Endodermal cell (in vitro differentiated cells): Measurements from ENCODE around the gene MAML2. TPM values are rescaled to one million over a fixed set of nuclear protein-coding genes. Genes with fewer than 3 reads are reported as not detected.

Source experiments
- DNase-seq: peaks from one replicate; pipeline ENCODE4 v3.0.0-alpha.2; 2017
- H3K27ac ChIP-seq: 2 replicates; pipeline ENCODE4 v1.5.1; 2013; ENCODE audit warnings: mild to moderate bottlenecking, low read depth, low read length, moderate library complexity
- H3K27me3 ChIP-seq: 2 replicates; pipeline ENCODE4 v1.6.1; 2013; ENCODE audit warnings: mild to moderate bottlenecking, low read length, moderate library complexity; ENCODE audit not compliant: insufficient read depth, control insufficient read depth, poor library complexity, severe bottlenecking
- H3K36me3 ChIP-seq: 2 replicates; pipeline ENCODE4 v1.7.0; 2013; ENCODE audit warnings: mild to moderate bottlenecking, low read length, moderate library complexity; ENCODE audit not compliant: control insufficient read depth, insufficient read depth
- H3K4me1 ChIP-seq: one replicate; pipeline ENCODE4 v1.7.0; 2013; ENCODE audit warnings: low read length; ENCODE audit not compliant: control insufficient read depth, insufficient read depth
- H3K4me3 ChIP-seq: 2 replicates; pipeline ENCODE4 v1.5.1; 2013; ENCODE audit warnings: mild to moderate bottlenecking, low read length, moderate library complexity
- H3K9ac ChIP-seq: 2 replicates; pipeline ENCODE4 v1.6.1; 2013; ENCODE audit warnings: mild to moderate bottlenecking, low read length, moderate library complexity; ENCODE audit not compliant: poor library complexity, severe bottlenecking; ENCODE audit errors: extremely low read depth
- H3K9me3 ChIP-seq: 2 replicates; pipeline ENCODE4 v1.6.1; 2013; ENCODE audit warnings: mild to moderate bottlenecking, low read length, moderate library complexity; ENCODE audit not compliant: control insufficient read depth
- H3K27ac Mint-ChIP-seq: 2 replicates; pipeline ENCODE4 v1.8.0; 2020; ENCODE audit warnings: mixed read lengths
- H3K27me3 Mint-ChIP-seq: 2 replicates; pipeline ENCODE4 v1.8.0; 2021; ENCODE audit warnings: mild to moderate bottlenecking, mixed read lengths; ENCODE audit not compliant: insufficient read depth
- H3K36me3 Mint-ChIP-seq: 2 replicates; pipeline ENCODE4 v1.8.0; 2020; ENCODE audit warnings: low read depth, mixed read lengths
- H3K4me1 Mint-ChIP-seq: 2 replicates; pipeline ENCODE4 v1.8.0; 2020; ENCODE audit warnings: mixed read lengths
- H3K4me3 Mint-ChIP-seq: 2 replicates; pipeline ENCODE4 v1.8.0; 2020; ENCODE audit warnings: mild to moderate bottlenecking, moderate library complexity, mixed read lengths
- H3K9me3 Mint-ChIP-seq: 2 replicates; pipeline ENCODE4 v1.8.0; 2020; ENCODE audit warnings: mild to moderate bottlenecking, mixed read lengths
- CTCF ChIP-seq: fragments of 200-600 bp; sonication (generic); conservative IDR thresholded peaks from 2 replicates; pipeline ENCODE4 v1.5.0; 2021; ENCODE audit warnings: antibody characterized with exemption, mild to moderate bottlenecking
- whole genome bisulfite sequencing, 2 experiments: methylation state at CpG; one replicate each; pipeline versions ENCODE4 v1.1.5 to v1.1.7; 2013; ENCODE audit warnings: missing lambda C conversion rate in 2 of 2, mixed read lengths in 1 of 2; ENCODE audit not compliant: insufficient coverage in 1 of 2, insufficient read length in 1 of 2; 5-methylcytosine and 5-hydroxymethylcytosine counted together
- total RNA-seq, 2 donors: library from RNA; stranded (reverse); fragmentation: NEBNext Ultra II Directional in 1 of 2; extraction: Animal tissue kit (Norgen Biotek cat#: 25700) in 1 of 2; gene quantifications; 2 replicates in 1 of 2; 3 replicates in 1 of 2; pipeline ENCODE4 v1.2.1, GENCODE V29; 2021

MAML2 gene
- total RNA-seq, 2 donors from 2014 or later = 6.6 to 8.0 TPM

- Mint-ChIP-seq H3K9me3 (no peaks in the 10 kb centered on the region), H3K36me3 (no peaks in the 10 kb centered on the region), H3K4me1 (peaks cover 16% of the 10 kb centered on the region), H3K4me3 (no peak overlapping the region), H3K27ac (no peak overlapping the region), H3K27me3 (no peaks in the 10 kb centered on the region)
- H3K9me3 ChIP-seq = no peaks in the 10 kb centered on the region
- no peaks in the 10 kb centered on the region for H3K27me3 ChIP-seq
- no peak overlapping the region for H3K27ac ChIP-seq
- peaks cover 5% of the 10 kb centered on the region for H3K4me1 ChIP-seq
- no peak overlapping the region for H3K9ac ChIP-seq
- no peaks in the 10 kb centered on the region for H3K36me3 ChIP-seq
- no peak for DNase-seq
- WGBS, 2 experiments = 93 to 100% methylated on average over 2 of the region's 2 CpGs
- no peak overlapping the region for H3K4me3 ChIP-seq
- TF ChIP-seq CTCF = no peak
These were observed 210.6 kb downstream of the MAML2 start for GRCh38 chr11:96132437-96132836.

GRCh38 chr11:96130061-96130620, 212.9 kb downstream of the MAML2 start:
- Histone ChIP-seq H3K36me3 (no peaks in the 10 kb centered on the region), H3K4me3 (no peak overlapping the region), H3K9ac (no peak overlapping the region), H3K9me3 (no peaks in the 10 kb centered on the region), H3K27ac (no peak overlapping the region), H3K27me3 (no peaks in the 10 kb centered on the region), H3K4me1 (peaks cover 5% of the 10 kb centered on the region)
- Mint-ChIP-seq H3K36me3 (no peaks in the 10 kb centered on the region), H3K27ac (no peak overlapping the region), H3K4me1 (peaks cover 6% of the 10 kb centered on the region), H3K4me3 (no peak overlapping the region), H3K27me3 (no peaks in the 10 kb centered on the region), H3K9me3 (no peaks in the 10 kb centered on the region)
- no peak for DNase-seq
- TF ChIP-seq CTCF = no peak
- WGBS, 2 experiments = 86% methylated on average over 1 of the region's 2 CpGs; no CpG with 5 or more reads in 1 of the 2 experiments

- Histone ChIP-seq H3K27ac (no peak overlapping the region), H3K9me3 (no peaks in the 10 kb centered on the region), H3K4me1 (no peaks in the 10 kb centered on the region), H3K36me3 (no peaks in the 10 kb centered on the region), H3K4me3 (no peak overlapping the region), H3K27me3 (no peaks in the 10 kb centered on the region), H3K9ac (no peak overlapping the region)
- no peaks in the 10 kb centered on the region for H3K36me3 Mint-ChIP-seq
- no peaks in the 10 kb centered on the region for H3K9me3 Mint-ChIP-seq
- WGBS, 2 experiments = 84 to 88% methylated on average over 2 of the region's 2 CpGs
- no peaks in the 10 kb centered on the region for H3K27me3 Mint-ChIP-seq
- DNase-seq = no peak
- no peak overlapping the region for H3K4me3 Mint-ChIP-seq
- TF ChIP-seq CTCF = no peak
- H3K4me1 Mint-ChIP-seq = no peaks in the 10 kb centered on the region
- no peak overlapping the region for H3K27ac Mint-ChIP-seq
These were observed 215.4 kb downstream of the MAML2 start for GRCh38 chr11:96127596-96127959.
